ENCODE results near the gene MYL10. TPM values are rescaled to one million over a fixed set of nuclear protein-coding genes. Genes with fewer than 3 reads are reported as not detected.

MYL10 gene
- polyA plus RNA-seq, 2 of the 4 experiments (the other 2 are of a cell fraction): not detected

- Histone ChIP-seq H3K4me2 (no peak overlapping the region), H3K9me3 (0 out of 3 replicates have a peak, but pooled peaks cover 4% of the 10 kb centered on the region), H3K4me1 (no peaks in the 10 kb centered on the region), H3K4me3 (no peak overlapping the region), H3K27ac (no peak overlapping the region)
- DNase-seq (ENCODE audit: low read depth in 1 of 2, low spot score in 1 of 2) (no peak), ATAC-seq (no peak), FAIRE-seq (no peak)
- TF ChIP-seq ZC3H11A (IDR thresholded peaks at IDR 0.05): no peak
- no peak for TF ChIP-seq ZFP36 (IDR thresholded peaks at IDR 0.05; ENCODE audit: borderline replicate concordance, partially characterized antibody)
- no peak for TF ChIP-seq NPAS2 (CRISPR knock-in tag; IDR thresholded peaks at IDR 0.05; ENCODE audit: borderline replicate concordance)
- CTCF ChIA-PET: no interaction called here
- POLR2A ChIA-PET: no interaction called here
- WGBS (ENCODE audit: missing lambda C conversion rate): 62% methylated on average over 10 of the region's 10 CpGs
Measured at GRCh38 chr7:101664893-101665471, 35.9 kb upstream of the MYL10 start.

- H3K4me1 ChIP-seq: no peaks in the 10 kb centered on the region
- WGBS (ENCODE audit: missing lambda C conversion rate): 66% methylated on average over 9 of the region's 9 CpGs
- H3K4me2 ChIP-seq: no peak overlapping the region
- ATAC-seq (no peak), DNase-seq (ENCODE audit: low read depth in 1 of 2, low spot score in 1 of 2) (no peak), FAIRE-seq (no peak)
- TF ChIP-seq HOXB5 (CRISPR knock-in tag; IDR thresholded peaks at IDR 0.05) (no peak), GATA3 (IDR thresholded peaks at IDR 0.05; ENCODE audit: borderline replicate concordance) (no peak), CTCF (IDR thresholded peaks at IDR 0.05) (no peak), EHMT2 (IDR thresholded peaks at IDR 0.05; ENCODE audit: low read depth) (no peak), TP53 (CRISPR knock-in tag; IDR thresholded peaks at IDR 0.05) (no peak), PBX3 (IDR thresholded peaks at IDR 0.05) (no peak), PHF8 (IDR thresholded peaks at IDR 0.05; ENCODE audit: borderline replicate concordance, low read depth) (no peak), ESRRA (IDR thresholded peaks at IDR 0.05; ENCODE audit: borderline replicate concordance, low read length) (no peak), KDM5A (IDR thresholded peaks at IDR 0.05) (no peak), ELK1 (IDR thresholded peaks at IDR 0.05; ENCODE audit: low read depth, low read length) (no peak), HOXB13 (CRISPR knock-in tag; IDR thresholded peaks at IDR 0.05; ENCODE audit: low read depth) (no peak), ZNF302 (CRISPR knock-in tag; IDR thresholded peaks at IDR 0.05) (no peak), SMC3 (IDR thresholded peaks at IDR 0.05) (no peak), HEYL (CRISPR knock-in tag; IDR thresholded peaks at IDR 0.05) (no peak), BHLHE40 (IDR thresholded peaks at IDR 0.05; ENCODE audit: low read depth, low read length) (no peak)
- 0 out of 3 replicates have a peak, but pooled peaks cover 4% of the 10 kb centered on the region for H3K9me3 ChIP-seq
- no peak overlapping the region for H3K27ac ChIP-seq
- CTCF ChIA-PET: no interaction called here
- H3K4me3 ChIP-seq: no peak overlapping the region
- POLR2A ChIA-PET: no interaction called here
Measured at GRCh38 chr7:101664436-101664835, 35.3 kb upstream of the MYL10 start.

GRCh38 chr7:101663747-101664146 lies 34.7 kb upstream of the MYL10 start:
- ATAC-seq: no peak
- TF ChIP-seq RFX5 (IDR thresholded peaks at IDR 0.05) (no peak), EHF (CRISPR knock-in tag; IDR thresholded peaks at IDR 0.05) (no peak), EP300 (IDR thresholded peaks at IDR 0.05) (no peak), MAFK (IDR thresholded peaks at IDR 0.05; ENCODE audit: partially characterized antibody) (no peak), TFCP2L1 (CRISPR knock-in tag; IDR thresholded peaks at IDR 0.05) (no peak), RAD21 (conservative IDR thresholded peaks at IDR 0.05 in 1 of 2, IDR thresholded peaks at IDR 0.05 in 1 of 2) (no peak), JUN (IDR thresholded peaks at IDR 0.05) (no peak), HMGXB4 (CRISPR knock-in tag; IDR thresholded peaks at IDR 0.05; ENCODE audit: borderline replicate concordance) (no peak), CBX8 (IDR thresholded peaks at IDR 0.05) (no peak), MYC (IDR thresholded peaks at IDR 0.05; ENCODE audit: borderline replicate concordance, low read length) (no peak), POLR2A (IDR thresholded peaks at IDR 0.05; ENCODE audit: low read length) (no peak), ESRRA (IDR thresholded peaks at IDR 0.05; ENCODE audit: borderline replicate concordance, low read length) (no peak), ZC3H11A (IDR thresholded peaks at IDR 0.05) (no peak)
- Histone ChIP-seq H3K27ac (no peak overlapping the region), H3K9me3 (0 out of 3 replicates have a peak, but pooled peaks cover 4% of the 10 kb centered on the region), H3K4me2 (no peak overlapping the region), H3K4me1 (no peaks in the 10 kb centered on the region), H3K4me3 (no peak overlapping the region)
- WGBS (ENCODE audit: missing lambda C conversion rate): 87% methylated on average over 6 of the region's 6 CpGs
- ChIA-PET POLR2A (no interaction called here), CTCF (no interaction called here)
- DNase-seq (ENCODE audit: low read depth in 1 of 2, low spot score in 1 of 2): no peak
- FAIRE-seq: no peak

All from A549 (cell line).